ENCODE data around the gene RAPGEF5.

Gene RAPGEF5

DNA sequence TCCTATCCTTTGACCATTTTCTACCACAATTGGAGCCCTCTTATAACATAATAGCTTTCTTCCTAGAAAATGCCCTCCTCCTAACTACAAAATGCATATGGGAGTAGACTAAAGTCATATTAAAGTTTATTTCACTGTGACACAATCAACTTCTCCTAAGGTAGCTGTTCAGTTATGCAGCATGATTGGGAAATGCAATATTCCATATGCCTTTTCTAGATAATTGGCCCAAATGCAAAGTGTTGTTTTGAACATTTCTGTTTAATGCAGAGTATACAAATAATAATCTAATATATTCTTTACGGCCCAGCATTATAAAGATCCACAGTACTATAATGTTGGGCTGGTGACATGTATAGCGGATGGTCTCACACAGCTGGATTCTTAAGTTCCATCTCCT lies 205.1 kb downstream of the RAPGEF5 start:
- no peak for DNase-seq (ENCODE audit: low read depth in 2 of 2)

DNA sequence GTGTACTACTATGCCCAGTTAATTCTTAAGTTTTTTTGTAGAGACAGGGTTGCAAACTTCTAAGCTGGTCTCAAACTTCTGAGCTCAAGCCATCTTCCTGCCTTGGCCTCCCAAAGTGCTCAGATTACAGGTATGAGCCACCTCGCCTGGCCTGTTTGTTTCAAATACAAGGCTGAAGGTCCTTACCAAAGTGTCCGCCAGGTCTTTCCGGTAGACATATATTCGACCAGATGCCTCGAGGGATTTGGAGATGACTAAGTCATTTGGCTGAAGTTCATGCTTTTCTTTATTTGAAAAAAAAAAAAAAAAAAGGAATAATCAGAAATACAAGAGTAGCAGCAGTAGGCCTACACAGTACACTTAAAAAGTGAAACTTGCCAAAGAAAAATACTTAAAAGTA lies 206.7 kb downstream of the RAPGEF5 start:
- DNase-seq (ENCODE audit: low read depth in 2 of 2): no peak

DNA sequence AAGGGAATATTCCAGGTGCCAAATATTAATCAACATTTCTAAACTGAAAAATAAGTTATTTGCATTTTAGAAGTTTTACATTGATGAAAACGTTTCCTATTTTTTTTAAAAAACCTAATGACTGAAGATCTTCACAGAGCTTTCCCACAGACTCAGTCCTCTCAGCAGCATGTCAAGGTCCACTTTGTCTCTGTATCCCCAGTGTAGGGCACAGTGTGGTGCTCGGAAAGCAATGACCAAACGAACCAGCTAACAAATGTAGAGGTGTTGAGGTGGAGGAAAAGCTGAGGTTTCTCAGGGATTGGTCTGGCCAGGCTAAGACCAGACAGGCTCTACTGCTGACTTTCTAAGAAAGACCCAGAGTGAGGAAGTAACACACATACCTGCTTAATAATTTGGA lies 209.1 kb downstream of the RAPGEF5 start:
- no peak for DNase-seq (ENCODE audit: low read depth in 2 of 2)

DNA sequence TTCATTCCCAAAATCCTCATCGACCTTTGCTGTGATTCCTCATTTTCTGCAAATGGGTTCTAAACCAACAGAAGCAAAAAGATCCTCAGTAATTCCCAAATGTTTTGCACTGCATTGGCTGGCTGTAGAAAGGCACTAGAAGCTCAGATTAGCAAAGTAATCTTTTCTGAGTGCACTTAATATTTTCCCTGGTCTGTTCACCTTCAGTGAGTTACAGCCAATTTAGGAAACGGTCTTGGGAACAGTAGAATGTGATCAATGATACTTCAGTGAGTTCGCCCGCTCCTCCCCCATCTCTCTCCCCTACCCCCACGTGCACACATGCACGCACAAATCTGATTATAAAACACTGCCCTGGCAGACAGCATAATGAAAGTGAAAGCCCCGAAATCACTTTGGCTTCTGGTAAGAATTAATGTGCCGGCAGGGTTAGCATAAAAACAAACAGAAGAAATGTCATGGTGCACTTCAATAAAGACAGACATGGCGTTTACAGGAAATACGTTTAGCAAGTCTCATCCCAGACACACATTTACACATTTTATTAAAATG lies 209.9 kb downstream of the RAPGEF5 start:
- DNase-seq (ENCODE audit: low read depth in 2 of 2): no peak

DNA sequence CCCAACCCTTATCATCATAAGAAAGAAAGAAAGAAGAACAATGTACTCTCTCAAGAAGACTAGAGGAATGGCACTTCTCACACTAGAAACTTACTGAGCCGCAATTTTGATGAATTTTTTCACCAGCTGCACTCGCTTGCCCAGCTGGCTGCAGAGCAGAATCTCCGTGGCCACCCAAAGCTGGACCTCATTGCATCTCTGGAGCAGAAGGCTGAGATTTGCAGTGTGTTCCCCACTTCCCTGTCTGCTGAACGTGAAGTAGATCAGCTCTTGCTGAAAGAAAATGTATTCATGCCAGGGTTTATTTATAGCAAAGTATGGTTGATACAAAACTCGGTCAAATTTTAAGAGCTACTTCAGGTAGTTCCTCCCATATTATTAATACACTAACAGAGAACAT lies 212.0 kb downstream of the RAPGEF5 start:
- DNase-seq (ENCODE audit: low read depth in 2 of 2): no peak

DNA sequence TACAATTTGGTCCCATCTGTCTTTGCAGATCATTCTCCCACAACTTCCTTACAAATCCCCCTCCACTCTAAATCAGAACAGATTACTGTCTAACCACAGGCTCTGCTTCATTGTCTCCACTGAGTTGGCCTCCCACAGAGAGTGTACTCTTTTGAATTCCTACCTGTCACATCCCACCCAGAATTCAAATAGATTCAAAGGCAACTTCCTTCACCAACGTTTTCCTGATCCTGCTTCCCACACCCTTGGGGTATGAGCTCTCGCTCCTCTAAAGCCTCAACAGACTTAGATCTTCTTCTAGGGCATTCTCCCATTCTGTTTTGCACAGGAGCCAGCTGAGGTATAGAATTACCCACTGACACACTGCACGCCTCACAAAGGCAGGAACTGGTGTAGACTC lies 213.5 kb downstream of the RAPGEF5 start:
- no peak for DNase-seq (ENCODE audit: low read depth in 2 of 2)

DNA sequence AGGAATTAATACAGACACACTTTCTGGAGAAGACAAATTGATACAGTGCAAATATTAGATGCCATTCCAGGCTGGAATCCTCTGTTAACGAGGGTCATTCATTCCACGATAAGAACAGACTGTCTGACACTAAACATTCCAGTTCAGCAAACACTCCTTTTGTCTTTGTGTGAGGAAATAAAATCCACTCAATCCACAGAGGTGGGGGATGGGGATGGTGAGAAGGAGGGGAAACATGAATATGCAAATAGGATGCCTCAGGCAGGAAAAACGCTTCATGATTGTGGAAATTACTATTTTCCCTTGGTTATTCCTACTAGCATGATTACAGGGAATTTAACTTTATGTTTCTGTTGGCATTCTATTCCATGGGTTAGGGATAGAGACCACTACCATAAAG lies 214.4 kb downstream of the RAPGEF5 start:
- no peak for DNase-seq (ENCODE audit: low read depth in 2 of 2)

DNA sequence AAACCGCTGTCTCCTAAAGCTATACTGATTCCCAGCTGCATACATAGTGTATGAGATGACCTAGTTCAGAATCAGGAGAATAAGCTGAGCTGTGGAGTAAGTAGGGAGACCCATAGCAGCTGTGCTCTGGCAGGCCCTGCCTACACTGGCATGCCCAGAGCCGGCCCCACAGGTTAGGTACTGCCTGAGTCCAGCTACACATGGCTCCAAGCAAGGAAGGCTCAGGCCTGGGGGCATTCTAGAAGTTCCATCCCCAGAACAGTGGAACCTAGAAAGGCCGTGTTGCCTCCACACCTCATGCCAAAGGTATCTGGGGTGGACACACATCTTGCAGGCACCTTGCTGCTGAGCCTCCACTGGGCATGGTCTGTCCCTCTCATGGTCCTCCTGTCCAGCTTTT lies 215.6 kb downstream of the RAPGEF5 start:
- no peak for DNase-seq (ENCODE audit: low read depth in 2 of 2)

DNA sequence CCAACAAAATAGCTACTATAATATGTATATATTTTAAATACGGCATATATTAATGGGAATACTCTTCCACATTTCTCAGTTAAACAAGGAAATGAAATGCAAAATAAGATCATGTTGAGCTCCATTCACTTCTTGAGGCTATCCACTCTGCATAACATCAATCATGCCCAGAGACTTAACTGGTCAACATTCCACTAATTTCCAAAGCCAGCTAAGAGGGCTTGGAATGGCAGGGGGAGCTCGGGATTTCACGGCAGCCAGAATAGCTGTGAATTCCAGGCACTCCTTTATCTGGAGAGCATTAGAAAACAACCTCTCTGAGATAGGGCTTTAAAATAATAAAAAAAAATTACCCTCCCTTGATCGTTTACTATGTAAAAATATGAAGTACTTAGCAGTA lies 216.4 kb downstream of the RAPGEF5 start:
- DNase-seq (ENCODE audit: low read depth in 2 of 2): no peak

DNA sequence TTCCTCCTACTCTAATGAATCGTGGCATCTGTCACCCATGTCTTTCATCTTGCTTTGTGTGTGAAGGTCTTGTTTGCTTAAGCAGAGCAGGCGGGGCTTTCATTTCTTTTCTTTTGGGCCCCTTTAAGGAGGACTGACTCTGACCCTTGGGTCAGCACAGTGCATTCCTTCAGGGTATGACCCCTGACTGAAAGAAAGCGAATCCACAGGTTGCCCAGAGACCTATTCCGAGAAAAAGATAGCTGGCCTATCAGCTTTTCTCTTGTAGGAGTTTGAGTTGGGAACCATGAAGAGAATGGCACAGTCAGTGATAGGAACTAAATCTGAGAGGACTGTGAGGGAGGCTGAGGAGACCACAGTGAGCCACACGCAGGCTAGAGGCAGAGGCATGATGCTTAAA lies 218.1 kb downstream of the RAPGEF5 start:
- DNase-seq (ENCODE audit: low read depth in 2 of 2): no peak

DNA sequence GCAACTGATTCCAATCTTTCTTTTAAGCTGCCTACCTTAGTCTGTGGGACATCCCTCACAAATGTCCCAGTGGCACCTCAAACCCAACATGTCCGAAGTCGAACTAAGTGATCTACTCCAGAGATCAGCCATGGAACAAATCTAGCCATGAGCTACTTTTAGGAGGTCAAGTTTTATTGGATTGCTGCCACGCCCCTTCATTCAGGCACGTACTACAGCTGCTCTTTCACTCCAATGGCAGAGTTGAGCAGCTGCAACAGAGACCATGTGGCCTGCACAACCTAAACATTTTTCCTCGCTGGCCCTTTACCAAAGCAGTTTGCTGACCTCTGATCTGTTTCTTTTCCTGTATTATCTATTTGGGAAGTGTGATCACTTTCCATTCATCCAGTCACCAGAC lies 218.8 kb downstream of the RAPGEF5 start:
- DNase-seq (ENCODE audit: low read depth in 2 of 2): no peak

DNA sequence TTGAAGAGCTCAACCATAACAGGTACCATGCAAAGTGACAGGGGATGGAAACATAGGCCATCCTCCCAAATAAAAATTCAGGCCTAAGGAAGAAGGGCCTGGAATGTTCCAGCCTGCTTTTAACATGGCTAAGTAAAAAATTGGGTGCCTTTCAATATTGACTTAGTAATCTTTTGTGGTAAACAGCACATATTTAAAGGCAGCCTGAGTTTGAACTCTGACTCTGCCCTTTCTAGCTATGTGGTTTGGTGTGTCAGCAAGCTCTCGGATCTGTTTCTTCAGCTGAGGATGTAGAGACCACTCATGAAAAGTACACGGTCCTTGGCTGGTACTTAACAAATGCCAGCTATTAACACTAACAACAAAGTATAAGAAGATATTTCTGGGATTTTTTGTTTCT lies 219.5 kb downstream of the RAPGEF5 start:
- DNase-seq (ENCODE audit: low read depth in 2 of 2): no peak

DNA sequence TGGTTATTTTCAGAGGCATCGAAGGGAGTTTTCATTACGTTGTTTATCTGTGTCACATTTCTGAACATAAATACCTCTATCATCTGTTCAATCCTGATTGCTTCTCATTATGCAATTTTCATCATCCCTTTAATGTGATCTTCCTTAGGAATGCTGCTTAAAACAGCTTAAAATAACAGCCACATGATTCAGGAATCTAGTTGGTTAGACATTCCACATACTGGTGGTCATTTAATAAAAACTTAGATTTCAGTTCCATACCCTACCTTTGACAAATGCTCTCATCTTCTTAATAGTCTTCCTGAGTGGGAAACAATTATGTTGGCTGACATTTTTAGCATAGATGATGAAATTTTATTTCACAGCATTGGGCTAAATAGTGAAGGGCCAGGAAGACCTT lies 219.9 kb downstream of the RAPGEF5 start:
- no peak for DNase-seq (ENCODE audit: low read depth in 2 of 2)

DNA sequence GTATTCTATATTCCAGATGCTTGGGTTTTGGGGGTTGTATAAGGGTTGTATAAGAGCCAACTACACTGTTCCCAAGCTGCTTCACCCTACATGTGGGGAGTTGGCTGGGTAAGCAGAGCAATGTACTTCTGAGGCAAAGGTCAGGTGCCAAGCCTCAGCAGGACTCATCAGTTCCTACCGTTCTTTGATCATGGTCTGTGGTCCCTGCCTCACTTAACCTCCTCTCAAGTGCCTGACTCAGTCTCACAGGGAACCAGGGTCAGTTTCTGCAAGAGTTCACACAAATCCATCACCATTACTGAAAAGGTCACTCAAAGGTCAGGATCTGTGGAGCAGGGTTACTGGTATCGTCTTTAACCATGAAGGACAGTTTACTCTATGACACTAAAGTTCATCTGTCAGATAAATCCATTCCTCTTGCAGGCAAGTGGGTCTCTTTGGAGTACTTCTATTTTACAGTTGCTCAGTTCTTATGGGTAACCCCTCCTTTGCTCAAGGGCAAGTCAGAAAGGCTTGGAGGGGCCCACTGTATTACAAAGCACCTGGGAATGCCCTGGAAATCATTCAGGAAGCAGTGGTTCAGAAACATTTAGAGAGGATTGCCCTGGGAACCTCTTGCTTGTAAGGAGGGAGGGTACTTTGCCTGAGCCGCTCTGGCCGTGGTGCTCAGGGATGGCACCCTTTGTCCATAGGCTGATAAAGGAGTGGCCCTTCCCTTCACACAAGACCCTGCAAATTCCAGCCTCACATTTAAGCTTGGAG lies 227.0 kb downstream of the RAPGEF5 start:
- no peak for DNase-seq (ENCODE audit: low read depth in 2 of 2)

DNA sequence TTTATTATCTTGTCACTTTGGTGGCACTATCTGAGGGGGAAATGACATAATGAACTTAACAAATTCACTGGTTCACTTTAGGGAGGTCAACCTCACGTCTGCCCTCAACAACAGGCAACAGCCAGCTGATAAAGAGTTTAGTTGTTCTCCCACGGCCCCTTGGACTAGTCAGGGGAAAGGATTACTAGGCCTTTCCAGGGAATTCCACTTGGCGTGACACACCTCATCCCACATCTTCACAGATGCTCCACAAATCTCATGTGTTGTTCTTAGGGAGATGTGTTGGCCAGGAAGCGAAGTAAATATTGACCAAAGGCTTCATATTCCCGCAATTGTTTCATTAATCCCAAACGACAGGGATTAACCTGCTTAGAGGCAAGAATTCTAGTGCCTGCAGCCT lies 227.8 kb downstream of the RAPGEF5 start:
- DNase-seq (ENCODE audit: low read depth in 2 of 2): no peak

DNA sequence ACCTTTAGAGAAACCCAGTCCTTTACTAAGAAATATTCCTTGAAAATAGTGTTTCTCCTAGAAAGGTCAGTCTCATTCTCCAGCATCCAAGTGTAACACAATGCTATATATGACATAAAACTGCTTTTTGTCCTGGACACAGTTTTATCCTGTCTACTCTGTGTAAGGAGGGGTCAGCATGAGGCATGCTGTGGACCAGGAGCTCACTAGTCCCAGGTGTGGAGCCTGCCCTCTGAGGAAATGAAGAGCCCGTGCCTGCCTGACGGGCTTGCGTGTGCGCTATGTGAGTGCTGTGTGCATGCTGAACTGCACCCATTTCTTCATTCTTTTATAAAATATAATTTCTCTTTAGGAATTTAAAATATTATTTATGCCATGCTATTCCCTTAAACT lies 228.4 kb downstream of the RAPGEF5 start:
- no peak for DNase-seq (ENCODE audit: low read depth in 2 of 2)

DNA sequence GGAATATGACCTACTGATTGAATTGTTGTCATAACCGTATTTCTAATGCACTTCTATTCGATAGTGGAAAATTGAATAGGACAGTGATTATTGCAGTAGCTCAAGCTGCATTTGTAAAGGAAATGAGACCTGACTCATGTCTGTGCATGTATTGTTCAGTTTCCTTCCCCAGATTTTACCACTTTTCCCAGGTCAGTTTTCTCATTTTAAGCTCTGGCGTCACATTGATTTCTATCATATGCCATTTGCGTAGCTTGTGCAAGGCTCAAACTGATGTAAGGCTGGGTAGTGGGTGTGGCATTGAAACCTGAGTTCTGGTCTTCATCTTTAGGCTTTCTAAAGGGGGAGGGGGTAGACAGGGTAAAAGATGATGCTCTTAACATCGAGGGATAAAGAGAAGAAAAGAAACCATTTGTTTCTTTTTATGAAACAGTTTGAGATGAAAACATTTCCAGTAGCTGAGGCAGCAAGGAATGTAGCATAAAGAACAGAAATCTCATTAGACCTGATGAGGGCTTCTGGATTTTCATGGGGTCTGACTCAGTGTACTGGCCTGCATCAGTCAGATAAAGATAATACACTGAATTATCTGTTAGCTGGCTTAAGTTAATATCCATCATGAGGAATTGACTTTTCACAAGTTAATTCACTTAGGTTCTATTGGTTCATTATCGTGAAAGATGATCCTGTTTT lies 229.0 kb downstream of the RAPGEF5 start:
- DNase-seq (ENCODE audit: low read depth in 2 of 2): no peak

DNA sequence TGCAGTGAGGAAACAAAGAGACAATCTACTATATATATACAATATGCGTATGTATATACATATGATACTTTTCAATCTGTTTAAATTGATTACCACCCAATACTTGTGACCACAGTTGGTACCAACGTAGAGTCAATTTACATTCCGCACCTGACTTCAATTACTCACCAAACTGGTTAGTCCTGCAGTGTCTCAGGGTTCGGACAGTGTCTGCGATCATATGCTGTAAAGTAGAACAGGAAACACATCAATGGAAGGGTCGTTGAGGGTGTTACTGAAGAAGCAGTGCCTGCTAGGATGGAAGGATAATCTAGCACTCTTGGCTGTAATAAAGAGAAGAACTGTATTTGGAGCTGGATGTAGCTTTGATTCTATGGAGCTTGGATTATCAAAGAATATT lies 231.5 kb downstream of the RAPGEF5 start:
- DNase-seq (ENCODE audit: low read depth in 2 of 2): no peak

DNA sequence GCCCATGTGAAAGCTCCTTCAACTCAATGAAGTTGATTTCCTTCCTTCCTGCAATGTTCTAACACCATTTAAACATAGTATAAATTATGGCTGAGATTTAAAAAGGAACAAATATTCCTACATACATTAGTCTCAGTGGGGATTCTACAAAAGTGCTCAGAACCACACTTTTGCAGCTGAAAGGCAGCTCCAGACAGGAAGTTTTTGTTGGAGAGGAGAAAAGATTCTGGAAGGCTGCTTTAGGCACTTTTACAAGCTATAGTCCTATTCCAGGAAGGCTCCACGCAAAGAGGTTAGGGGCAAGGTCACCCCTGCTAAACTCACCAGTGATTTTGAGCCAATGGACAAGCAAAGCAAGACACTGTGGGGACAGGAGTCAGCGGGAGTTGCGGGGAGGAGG lies 232.0 kb downstream of the RAPGEF5 start:
- DNase-seq (ENCODE audit: low read depth in 2 of 2): no peak

DNA sequence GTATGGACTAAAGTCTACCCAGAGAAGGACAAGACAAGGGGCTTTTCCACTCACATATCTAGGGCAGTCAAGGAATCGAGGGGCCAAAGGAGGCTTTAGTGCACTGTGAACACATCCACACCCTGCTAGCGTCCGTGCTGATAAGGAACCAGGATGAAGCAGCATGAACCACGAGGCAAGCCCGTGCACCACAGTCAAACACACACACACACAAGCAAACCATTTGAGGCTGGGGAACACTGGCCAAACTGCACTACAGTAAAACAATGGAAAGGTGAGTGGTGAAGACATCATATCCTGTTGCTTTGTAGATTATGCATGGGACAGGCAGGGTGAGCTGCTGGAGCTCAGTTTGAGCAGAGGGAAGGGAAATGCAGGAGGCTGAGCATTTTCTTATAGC lies 233.8 kb downstream of the RAPGEF5 start:
- DNase-seq (ENCODE audit: low read depth in 2 of 2): no peak

DNA sequence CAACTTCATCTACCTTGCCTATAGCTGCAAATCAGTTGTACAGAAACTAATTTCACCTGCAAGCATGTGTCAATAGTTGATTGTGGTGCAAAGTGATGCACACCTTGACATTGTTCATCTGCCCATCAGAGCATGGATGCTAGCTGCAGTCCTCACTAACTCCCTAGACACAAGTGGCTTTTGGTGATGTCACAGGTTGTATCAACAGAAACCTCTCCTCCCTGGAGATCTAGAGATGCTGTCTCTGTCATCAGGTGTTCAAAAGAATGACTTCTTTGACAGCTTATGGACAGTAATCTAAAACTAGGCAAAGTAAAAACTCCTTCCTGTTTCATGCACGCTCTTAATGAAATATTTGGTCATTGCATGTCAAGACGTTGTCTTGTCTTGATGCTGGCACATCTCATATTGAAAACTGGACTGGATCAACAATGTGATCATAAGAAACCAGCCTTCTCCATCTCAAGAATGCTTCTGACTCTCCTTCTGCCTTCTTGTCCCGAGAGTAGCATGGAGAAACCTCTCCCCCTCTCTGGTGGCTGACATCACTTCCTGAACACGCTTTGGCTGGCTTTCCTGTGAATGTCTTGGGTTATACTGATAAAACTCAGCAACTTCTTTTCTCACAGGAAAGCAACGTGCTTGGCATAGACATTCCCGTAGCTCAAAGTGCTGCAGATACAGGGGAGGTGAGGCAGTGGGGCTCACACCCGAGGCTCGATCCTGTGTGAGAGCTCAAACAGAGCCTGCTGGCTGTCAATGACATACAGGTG lies 235.1 kb downstream of the RAPGEF5 start:
- DNase-seq (ENCODE audit: low read depth in 2 of 2): no peak

DNA sequence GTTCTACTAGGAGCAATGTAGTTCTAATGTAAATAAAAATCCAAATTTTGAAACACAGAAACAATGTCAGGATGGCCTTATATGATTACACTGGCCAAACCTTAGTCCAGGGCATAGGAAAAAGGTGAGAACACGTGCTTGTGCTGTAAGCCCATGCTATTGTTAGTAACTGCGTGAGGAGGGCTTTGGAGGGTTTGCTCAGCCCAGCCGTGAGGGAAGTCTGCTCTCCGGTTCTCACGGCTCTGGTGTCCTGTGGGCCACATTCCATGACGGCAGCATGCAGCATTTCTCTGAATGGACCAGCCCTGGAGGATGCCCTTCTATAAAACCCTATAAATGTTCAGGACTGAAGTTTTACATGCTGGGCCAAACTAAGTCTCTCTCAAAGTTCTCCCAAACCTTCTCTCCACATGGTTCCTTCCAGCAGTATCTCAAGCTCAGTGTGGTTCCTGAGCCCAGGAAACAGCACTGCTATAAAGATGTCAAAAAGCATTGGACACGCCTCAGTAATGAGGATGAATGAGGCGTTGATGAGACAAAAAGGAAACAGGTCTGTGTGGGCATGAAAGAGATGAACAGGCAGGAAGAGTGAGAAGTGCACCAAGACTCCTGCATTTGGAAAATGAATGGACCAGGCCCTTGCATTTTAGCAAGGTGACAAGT lies 236.4 kb downstream of the RAPGEF5 start:
- no peak for DNase-seq (ENCODE audit: low read depth in 2 of 2)
